HUES48 (cell line): ENCODE data around the gene NRXN2.

Source experiments
- H3K27ac ChIP-seq: one replicate; pipeline ENCODE4 v1.7.0; 2013; ENCODE audit warnings: low read depth, low read length, inconsistent platforms
- H3K27me3 ChIP-seq: 2 replicates; pipeline ENCODE4 v1.6.1; 2013; ENCODE audit warnings: mild to moderate bottlenecking, low read length; ENCODE audit not compliant: control insufficient read depth, insufficient read depth
- H3K36me3 ChIP-seq: 2 replicates; pipeline ENCODE4 v1.6.1; 2013; ENCODE audit warnings: low read length; ENCODE audit not compliant: control insufficient read depth, insufficient read depth
- H3K4me1 ChIP-seq: 2 replicates; pipeline ENCODE4 v1.6.1; 2013; ENCODE audit warnings: mild to moderate bottlenecking, low read length; ENCODE audit not compliant: control insufficient read depth, insufficient read depth
- H3K4me3 ChIP-seq: 2 replicates; pipeline ENCODE4 v1.5.1; 2013; ENCODE audit warnings: mild to moderate bottlenecking, low read depth, low read length
- H3K9ac ChIP-seq: 2 replicates; pipeline ENCODE4 v1.6.1; 2013; ENCODE audit warnings: mild to moderate bottlenecking, low read depth, low read length, moderate library complexity
- H3K9me3 ChIP-seq: 2 replicates; pipeline ENCODE4 v1.6.1; 2013; ENCODE audit warnings: low read length; ENCODE audit not compliant: control insufficient read depth, insufficient read depth

Gene NRXN2

GRCh38 chr11:64692764-64693331 is 30.1 kb downstream of the NRXN2 start:
- H3K27me3 ChIP-seq, result 0 out of 2 replicates have a peak, but pooled peaks cover 9% of the 10 kb centered on the region

DNA sequence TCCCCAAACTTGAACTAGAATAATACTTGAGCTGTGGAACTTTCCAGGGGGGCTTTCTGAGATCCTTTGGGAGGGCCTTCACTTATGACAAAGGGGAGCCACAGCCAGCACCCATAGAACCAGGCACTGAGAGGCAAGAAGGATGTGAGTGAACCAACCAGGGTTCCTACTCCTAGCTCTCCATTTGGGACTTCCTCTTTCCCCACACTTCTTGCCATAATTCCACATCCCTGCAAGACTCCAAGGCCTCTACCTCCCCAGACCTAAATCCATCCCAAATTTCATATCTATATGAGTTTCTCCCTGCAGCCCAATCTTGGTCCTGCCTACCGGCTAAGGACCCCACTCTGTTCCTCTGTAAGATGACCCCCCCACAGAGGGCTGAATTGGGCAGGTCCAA is 31.5 kb downstream of the NRXN2 start:
- H3K4me1 ChIP-seq, result peaks cover 4% of the 10 kb centered on the region
- H3K9me3 ChIP-seq, result no peaks in the 10 kb centered on the region
- no peak overlapping the region for H3K27ac ChIP-seq
- H3K27me3 ChIP-seq, result 0 out of 2 replicates have a peak, but pooled peaks cover 9% of the 10 kb centered on the region
- no peak overlapping the region for H3K9ac ChIP-seq
- H3K36me3 ChIP-seq, result no peaks in the 10 kb centered on the region
- H3K4me3 ChIP-seq, result no peak overlapping the region

More at GRCh38 chr11:64692764-64693331, 30.1 kb downstream of the NRXN2 start:
- H3K4me3 ChIP-seq, result no peak overlapping the region
- peaks cover 4% of the 10 kb centered on the region for H3K4me1 ChIP-seq
- no peaks in the 10 kb centered on the region for H3K9me3 ChIP-seq
- no peak overlapping the region for H3K27ac ChIP-seq
- no peaks in the 10 kb centered on the region for H3K36me3 ChIP-seq
- H3K9ac ChIP-seq, result no peak overlapping the region

- no peak overlapping the region for H3K9ac ChIP-seq
- H3K9me3 ChIP-seq, result no peaks in the 10 kb centered on the region
- no peaks in the 10 kb centered on the region for H3K36me3 ChIP-seq
- 0 out of 2 replicates have a peak, but pooled peaks cover 9% of the 10 kb centered on the region for H3K27me3 ChIP-seq
- peaks cover 4% of the 10 kb centered on the region for H3K4me1 ChIP-seq
- no peak overlapping the region for H3K27ac ChIP-seq
- no peak overlapping the region for H3K4me3 ChIP-seq
Measured at GRCh38 chr11:64690235-64690634, 32.8 kb downstream of the NRXN2 start.

DNA sequence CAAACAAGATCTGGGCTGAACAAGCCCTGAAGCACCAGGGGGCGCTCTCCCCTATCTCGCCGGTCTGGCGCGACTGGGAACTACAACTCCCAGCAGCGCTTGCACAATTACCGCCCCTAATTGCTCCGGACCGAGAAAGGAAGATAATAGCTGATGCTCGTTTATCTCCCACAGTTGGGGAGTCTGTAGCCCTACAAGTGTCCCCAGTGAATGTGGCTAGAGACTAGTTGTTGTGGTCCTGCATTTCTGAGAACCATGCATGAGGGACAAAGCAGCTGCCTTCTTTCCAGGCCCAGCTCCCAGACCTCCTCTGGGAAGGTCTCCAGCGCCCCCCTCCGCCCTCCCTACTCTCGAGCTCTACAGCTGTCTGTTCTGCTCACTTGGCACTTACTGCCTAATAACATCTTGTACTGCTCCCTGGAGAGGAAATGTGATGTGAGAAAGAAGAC is 34.4 kb downstream of the NRXN2 start:
- H3K27me3 ChIP-seq, result 0 out of 2 replicates have a peak, but pooled peaks cover 6% of the 10 kb centered on the region
- no peak overlapping the region for H3K9ac ChIP-seq
- H3K4me1 ChIP-seq, result peaks cover 4% of the 10 kb centered on the region
- H3K27ac ChIP-seq, result no peak overlapping the region
- peak overlapping the region; percentile 81 for H3K4me3 ChIP-seq
- no peaks in the 10 kb centered on the region for H3K9me3 ChIP-seq
- no peaks in the 10 kb centered on the region for H3K36me3 ChIP-seq

GRCh38 chr11:64687643-64688533 is 35.1 kb downstream of the NRXN2 start:
- Histone ChIP-seq H3K36me3 (no peaks in the 10 kb centered on the region), H3K4me3 (no peak overlapping the region; the same call in 1 of the 2 replicates), H3K9me3 (no peaks in the 10 kb centered on the region), H3K9ac (no peak overlapping the region), H3K27me3 (0 out of 2 replicates have a peak, but pooled peaks cover 3% of the 10 kb centered on the region), H3K4me1 (peaks cover 3% of the 10 kb centered on the region), H3K27ac (no peak overlapping the region)

DNA sequence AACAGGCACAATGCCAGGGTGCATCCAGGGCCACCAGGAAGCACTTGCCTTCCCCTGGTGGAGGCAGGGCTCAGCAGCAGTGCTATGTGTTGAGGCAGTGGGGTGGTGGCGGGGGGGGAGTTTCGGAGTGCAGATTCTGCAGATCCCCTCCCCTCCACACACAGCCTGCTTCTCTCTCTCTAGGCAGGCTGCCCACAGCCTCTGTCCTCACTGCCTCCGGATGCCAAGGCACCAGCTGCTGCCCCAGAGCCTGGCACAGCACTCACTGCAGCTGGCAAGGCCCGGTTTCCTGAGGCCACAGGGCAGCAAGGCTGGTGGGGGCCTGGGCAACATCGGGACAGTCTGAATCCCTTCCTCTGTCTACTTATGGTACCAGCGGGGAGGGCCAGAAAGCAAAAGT is 35.8 kb downstream of the NRXN2 start:
- no peaks in the 10 kb centered on the region for H3K36me3 ChIP-seq
- no peaks in the 10 kb centered on the region for H3K4me1 ChIP-seq
- no peaks in the 10 kb centered on the region for H3K9me3 ChIP-seq
- no peak overlapping the region for H3K9ac ChIP-seq
- H3K27me3 ChIP-seq, result no peaks in the 10 kb centered on the region
- no peak overlapping the region for H3K4me3 ChIP-seq
- no peak overlapping the region for H3K27ac ChIP-seq

- H3K36me3 ChIP-seq, result no peaks in the 10 kb centered on the region
- H3K9me3 ChIP-seq, result no peaks in the 10 kb centered on the region
- H3K9ac ChIP-seq, result no peak overlapping the region
- H3K4me3 ChIP-seq, result no peak overlapping the region
- no peaks in the 10 kb centered on the region for H3K4me1 ChIP-seq
- H3K27ac ChIP-seq, result no peak overlapping the region
- no peaks in the 10 kb centered on the region for H3K27me3 ChIP-seq
Measured at GRCh38 chr11:64686466-64687170, 36.4 kb downstream of the NRXN2 start.

GRCh38 chr11:64685536-64685935 is 37.5 kb downstream of the NRXN2 start:
- no peak overlapping the region for H3K4me3 ChIP-seq
- no peak overlapping the region for H3K27ac ChIP-seq
- no peak overlapping the region for H3K9ac ChIP-seq
- H3K36me3 ChIP-seq, result no peaks in the 10 kb centered on the region
- H3K9me3 ChIP-seq, result no peaks in the 10 kb centered on the region
- H3K27me3 ChIP-seq, result no peaks in the 10 kb centered on the region
- no peaks in the 10 kb centered on the region for H3K4me1 ChIP-seq

- H3K4me1 ChIP-seq, result no peaks in the 10 kb centered on the region
- H3K27me3 ChIP-seq, result no peaks in the 10 kb centered on the region
- no peak overlapping the region for H3K4me3 ChIP-seq
- no peaks in the 10 kb centered on the region for H3K36me3 ChIP-seq
- no peak overlapping the region for H3K9ac ChIP-seq
- H3K27ac ChIP-seq, result no peak overlapping the region
- no peaks in the 10 kb centered on the region for H3K9me3 ChIP-seq
Measured at GRCh38 chr11:64684357-64684756, 38.6 kb downstream of the NRXN2 start.

DNA sequence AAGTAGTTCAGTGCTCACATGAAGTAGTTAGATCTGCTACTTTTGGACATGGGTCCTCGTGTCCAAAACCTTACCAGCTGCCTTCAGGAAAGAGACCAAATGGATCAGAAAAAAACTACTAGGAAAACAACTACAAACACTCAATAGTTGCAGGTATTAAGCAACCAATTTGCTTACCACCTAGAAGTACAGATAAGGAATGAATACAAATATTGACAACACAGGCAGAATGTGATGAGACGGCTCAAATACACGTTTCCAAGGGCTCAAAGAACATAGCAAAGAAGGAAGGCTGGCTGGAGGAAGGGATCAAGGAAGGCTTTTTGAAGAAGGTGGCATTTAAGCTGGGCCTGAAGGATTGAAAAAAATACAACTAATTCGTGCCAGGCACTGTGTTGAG is 41.8 kb downstream of the NRXN2 start:
- no peaks in the 10 kb centered on the region for H3K9me3 ChIP-seq
- H3K4me1 ChIP-seq, result no peaks in the 10 kb centered on the region
- H3K9ac ChIP-seq, result no peak overlapping the region
- no peaks in the 10 kb centered on the region for H3K36me3 ChIP-seq
- no peak overlapping the region for H3K27ac ChIP-seq
- peaks cover 3% of the 10 kb centered on the region for H3K27me3 ChIP-seq
- H3K4me3 ChIP-seq, result no peak overlapping the region
